GM12891 (cell line): ENCODE measurements around the gene KRT4.

ENCODE experiments used
- POLR2A ChIP-seq: IDR thresholded peaks from 2 replicates; pipeline ENCODE4 v1.6.1; 2011; ENCODE audit warnings: low read depth, low read length, control low read depth
- POLR2AphosphoS5 ChIP-seq: IDR thresholded peaks from 2 replicates; pipeline ENCODE4 v1.6.1; 2011; ENCODE audit warnings: low read depth, low read length, control low read depth
- SPI1 ChIP-seq: IDR thresholded peaks from 2 replicates; pipeline ENCODE4 v1.6.1; 2011; ENCODE audit warnings: low read depth, low read length, control low read depth
- TAF1 ChIP-seq: IDR thresholded peaks from 2 replicates; pipeline ENCODE4 v1.6.1; 2011; ENCODE audit warnings: low read depth, low read length, control low read depth

GRCh38 chr12:52776435-52776834 is 37.5 kb downstream of the KRT4 start:
- TF ChIP-seq POLR2A (no peak), TAF1 (no peak), POLR2AphosphoS5 (no peak), SPI1 (no peak)
